OCI-LY7 (cell line): ENCODE measurements around the gene TRERF1. TPM values are rescaled to one million over a fixed set of nuclear protein-coding genes. Genes with fewer than 3 reads are reported as not detected.
A peak's percentile ranks its signal among the peaks of the same experiment; 100 is the strongest.

ENCODE experiments used
- BruUV-seq: library from RNA; stranded (reverse); fragments of 400-500 nt; replicated peaks from 2 replicates; lab custom pipeline; 2021; lab: Mats Ljungman, UMichigan
- CTCF ChIA-PET: fragments of 300-600 bp; sonication (Branson Sonifier 250); formaldehyde crosslinking; loops from one replicate; lab custom pipeline; 2022; ENCODE audit warnings: antibody characterized with exemption; ENCODE audit not compliant: unreplicated experiment; lab: Charles Lee
- POLR2A ChIA-PET: fragments of 300-600 bp; sonication (Branson Sonifier 250); formaldehyde crosslinking; loops from one replicate; lab custom pipeline; 2022; ENCODE audit warnings: antibody characterized with exemption; lab: Charles Lee
- DNase-seq: peaks from one replicate; pipeline ENCODE4 v3.0.0-alpha.2; 2015; ENCODE audit warnings: low spot score
- H2AFZ ChIP-seq: fragments of 200-600 bp; sonication (generic), shearing (Covaris generic); 2 replicates; pipeline ENCODE4 v1.6.1; 2014; ENCODE audit warnings: mild to moderate bottlenecking, antibody characterized with exemption, low read length, moderate library complexity
- H3K27ac ChIP-seq: fragments of 200-600 bp; sonication (generic); 2 replicates; pipeline ENCODE4 v1.5.1; 2014; ENCODE audit warnings: mixed run types, low read depth, mild to moderate bottlenecking, moderate library complexity, low read length, inconsistent platforms; ENCODE audit not compliant: poor library complexity, severe bottlenecking
- H3K36me3 ChIP-seq: fragments of 200-600 bp; sonication (generic); 2 replicates; pipeline ENCODE4 v1.6.1; 2014; ENCODE audit warnings: mild to moderate bottlenecking, antibody characterized with exemption, low read length, moderate library complexity, mixed read lengths; ENCODE audit not compliant: insufficient read depth
- H3K4me1 ChIP-seq: fragments of 200-600 bp; sonication (generic); 2 replicates; pipeline ENCODE4 v1.5.1; 2014; ENCODE audit warnings: mild to moderate bottlenecking, low read length; ENCODE audit not compliant: insufficient read depth, poor library complexity, severe bottlenecking
- H3K4me2 ChIP-seq: fragments of 200-600 bp; sonication (generic); 2 replicates; pipeline ENCODE4 v1.6.1; 2014; ENCODE audit warnings: mild to moderate bottlenecking, low read length
- H3K4me3 ChIP-seq: fragments of 200-600 bp; sonication (generic); 2 replicates; pipeline ENCODE4 v1.5.1; 2014; ENCODE audit warnings: mild to moderate bottlenecking, low read depth, low read length; ENCODE audit not compliant: poor library complexity, severe bottlenecking
- H3K79me2 ChIP-seq: fragments of 200-600 bp; sonication (generic); 2 replicates; pipeline ENCODE4 v1.6.1; 2016; ENCODE audit warnings: low read depth, mild to moderate bottlenecking, low read length, moderate library complexity, mixed read lengths; ENCODE audit not compliant: insufficient read depth
- H3K9me2 ChIP-seq: fragments of 200-600 bp; sonication (generic); 2 replicates; pipeline ENCODE4 v1.6.1; 2016; ENCODE audit warnings: mild to moderate bottlenecking, low read length, mixed read lengths; ENCODE audit not compliant: insufficient read depth
- H3K9me3 ChIP-seq: fragments of 200-600 bp; sonication (generic); 2 replicates; pipeline ENCODE4 v1.6.1; 2014; ENCODE audit warnings: mild to moderate bottlenecking, mixed run types, low read length, mixed read lengths
- H4K20me1 ChIP-seq: fragments of 200-600 bp; sonication (generic); 2 replicates; pipeline ENCODE4 v1.6.1; 2014; ENCODE audit warnings: mild to moderate bottlenecking, antibody characterized with exemption, low read length, moderate library complexity, mixed read lengths; ENCODE audit not compliant: insufficient read depth
- CTCF ChIP-seq: fragments of 200-600 bp; sonication (generic); conservative IDR thresholded peaks from 2 replicates; pipeline ENCODE4 v1.5.1; 2014; ENCODE audit warnings: mild to moderate bottlenecking, antibody characterized with exemption, low read length, moderate library complexity, mixed read lengths
- EZH2phosphoT487 ChIP-seq: fragments of 200-600 bp; sonication (generic); IDR thresholded peaks from 2 replicates; pipeline ENCODE4 v1.6.1; 2018; ENCODE audit warnings: low read depth, borderline replicate concordance, mild to moderate bottlenecking, mixed run types, antibody characterized with exemption, low read length, moderate library complexity, mixed read lengths
- intact Hi-C: fragments of 100-400 bp; cut with micrococcal nuclease; formaldehyde crosslinking; loops from one replicate; pipeline ENCODE4 v1.10.0; 2022; ENCODE audit not compliant: unreplicated experiment
- total RNA-seq, 2 experiments: library from RNA; depleted of rRNA in 1 of 2; stranded (reverse); fragments of >200 nt in 1 of 2; shearing (Covaris generic) in 1 of 2; gene quantifications; 2 replicates each; pipeline ENCODE4 v1.2.3, GENCODE V29; 2014 to 2022

Gene TRERF1
- total RNA-seq, 2 experiments from 2014 or later, result 5.7 to 12.9 TPM

GRCh38 chr6:42454428-42454791 is 2.7 kb upstream of the TRERF1 start:
- CTCF ChIA-PET, result no interaction called here

GRCh38 chr6:42453654-42454427 is 2.1 kb upstream of the TRERF1 start:
- H3K27ac ChIP-seq, result peak overlapping the region; percentile 77
- intact Hi-C loops, result loop anchor here (2.0 to 10.0 kb wide), 5 partner anchors 87 to 722 kb away; partner anchors contain the start of genes MRPS10, PRICKLE4 and TOMM6
- ChIA-PET CTCF (no interaction called here), POLR2A (interaction anchor here (0.6 to 1.6 kb wide), 6 partner anchors 10 to 264 kb away, joined by 3 to 8 read pairs (median 4); no protein-coding TSS in a partner anchor)
- no peaks in the 10 kb centered on the region for H3K36me3 ChIP-seq
- H3K4me2 ChIP-seq, result peak overlapping the region; percentile 79
- H3K9me2 ChIP-seq, result no peaks in the 10 kb centered on the region
- H3K79me2 ChIP-seq, result peaks cover 22% of the 10 kb centered on the region; the same call in 1 of the 2 replicates
- peak overlapping the region; percentile 8; the same call in 1 of the 2 replicates for H2AFZ ChIP-seq
- DNase-seq, result no peak
- no peaks in the 10 kb centered on the region for H3K9me3 ChIP-seq
- BruUV-seq, result no TSS peak
- TF ChIP-seq CTCF (no peak), EZH2phosphoT487 (no peak)
- H3K4me1 ChIP-seq, result peaks cover 26% of the 10 kb centered on the region
- H4K20me1 ChIP-seq, result no peaks in the 10 kb centered on the region
- peak overlapping the region; percentile 80 for H3K4me3 ChIP-seq

More at GRCh38 chr6:42454428-42454791, 2.7 kb upstream of the TRERF1 start:
- H3K9me2 ChIP-seq, result no peaks in the 10 kb centered on the region
- intact Hi-C loops, result loop anchor here (5.0 to 10.0 kb wide), 4 partner anchors 187 to 722 kb away; partner anchors contain the start of genes MRPS10, PRICKLE4 and TOMM6
- no peak overlapping the region for H3K4me3 ChIP-seq
- TF ChIP-seq EZH2phosphoT487 (no peak), CTCF (no peak)
- no peaks in the 10 kb centered on the region for H4K20me1 ChIP-seq
- peaks cover 16% of the 10 kb centered on the region; the same call in 1 of the 2 replicates for H3K79me2 ChIP-seq
- peaks cover 21% of the 10 kb centered on the region for H3K4me1 ChIP-seq
- H3K4me2 ChIP-seq, result no peak overlapping the region
- H3K36me3 ChIP-seq, result no peaks in the 10 kb centered on the region
- no peaks in the 10 kb centered on the region for H3K9me3 ChIP-seq
- H3K27ac ChIP-seq, result no peak overlapping the region
- no peak overlapping the region for H2AFZ ChIP-seq
- POLR2A ChIA-PET, result interaction anchor here (1.0 kb wide), 1 partner anchor 39 kb away, joined by 4 read pairs; no protein-coding TSS in a partner anchor
- no peak for DNase-seq
- no TSS peak for BruUV-seq
